Hepatocyte (in vitro differentiated cells): ENCODE results near the gene SRMS. TPM values are rescaled to one million over a fixed set of nuclear protein-coding genes. Genes with fewer than 3 reads are reported as not detected.

Experiments used
- DNase-seq: peaks from one replicate; pipeline ENCODE4 v3.0.0-alpha.2; 2016; ENCODE audit warnings: low spot score
- H2AFZ ChIP-seq: fragments of 200-600 bp; sonication (generic); 2 replicates; pipeline ENCODE4 v1.6.0; 2016; ENCODE audit warnings: antibody characterized with exemption, mild to moderate bottlenecking
- H3K27ac ChIP-seq: fragments of 200-600 bp; sonication (generic); 2 replicates; pipeline ENCODE4 v1.5.1; 2016; ENCODE audit warnings: mild to moderate bottlenecking
- H3K27me3 ChIP-seq: fragments of 200-600 bp; sonication (generic); 2 replicates; pipeline ENCODE4 v1.6.1; 2016
- H3K36me3 ChIP-seq: fragments of 200-600 bp; sonication (generic); replicated peaks from 2 replicates; pipeline ENCODE4 v1.5.1; 2016; ENCODE audit warnings: low read depth; ENCODE audit not compliant: insufficient read depth
- H3K4me1 ChIP-seq: fragments of 200-600 bp; sonication (generic); 2 replicates; pipeline ENCODE4 v1.5.1; 2016; ENCODE audit warnings: mild to moderate bottlenecking, moderate library complexity; ENCODE audit not compliant: insufficient read depth
- H3K4me2 ChIP-seq: fragments of 200-600 bp; sonication (generic); 2 replicates; pipeline ENCODE4 v1.6.0; 2016
- H3K4me3 ChIP-seq: fragments of 200-600 bp; sonication (generic); 2 replicates; pipeline ENCODE4 v1.5.1; 2016; ENCODE audit warnings: mild to moderate bottlenecking
- H3K79me2 ChIP-seq: fragments of 200-600 bp; sonication (generic); 2 replicates; pipeline ENCODE4 v1.6.0; 2017; ENCODE audit warnings: mild to moderate bottlenecking
- H3K9me2 ChIP-seq: fragments of 200-600 bp; sonication (generic); replicated peaks from 2 replicates; pipeline ENCODE4 v1.6.0; 2017; ENCODE audit warnings: mild to moderate bottlenecking; ENCODE audit not compliant: insufficient read depth
- H3K9me3 ChIP-seq: fragments of 200-600 bp; sonication (generic); 2 replicates; pipeline ENCODE4 v1.5.1; 2016; ENCODE audit warnings: low read depth, mild to moderate bottlenecking
- H4K20me1 ChIP-seq: fragments of 200-600 bp; sonication (generic); 2 replicates; pipeline ENCODE4 v1.6.0; 2016; ENCODE audit warnings: mild to moderate bottlenecking; ENCODE audit not compliant: insufficient read depth, poor library complexity, severe bottlenecking
- CTCF ChIP-seq: fragments of 200-600 bp; sonication (generic); IDR thresholded peaks from 2 replicates; pipeline ENCODE4 v1.5.1; 2016; ENCODE audit warnings: antibody characterized with exemption, mild to moderate bottlenecking; ENCODE audit not compliant: poor library complexity
- EZH2 ChIP-seq: fragments of 200-600 bp; sonication (generic); IDR thresholded peaks from 2 replicates; pipeline ENCODE4 v1.6.1; 2016; ENCODE audit warnings: antibody characterized with exemption, mild to moderate bottlenecking, borderline replicate concordance
- EZH2phosphoT487 ChIP-seq: fragments of 200-600 bp; sonication (generic); IDR thresholded peaks from one replicate; pipeline ENCODE4 v1.6.1; 2018; ENCODE audit warnings: antibody characterized with exemption, mild to moderate bottlenecking, low read depth, moderate library complexity; ENCODE audit not compliant: unreplicated experiment, severe bottlenecking
- WGBS: methylation state at CpG from one replicate; pipeline ENCODE4 v1.1.6; 2016; ENCODE audit warnings: low lambda C conversion rate; ENCODE audit errors: missing lambda C conversion rate; 5-methylcytosine and 5-hydroxymethylcytosine counted together
- polyA plus RNA-seq: library from polyadenylated mRNA; unstranded; fragments of >200 nt; fragmentation: Nextera tagmentation; extraction: Ambion mirVana; gene quantifications from 2 replicates; pipeline ENCODE4 v1.2.1, GENCODE V29; 2016
- total RNA-seq: library from RNA; depleted of rRNA; stranded (reverse); fragments of >200 nt; gene quantifications from 2 replicates; pipeline ENCODE4 v1.2.3, GENCODE V29; 2014

The SRMS gene
- total and polyA plus RNA-seq, 2 experiments from 2014 or later, result not detected

DNA sequence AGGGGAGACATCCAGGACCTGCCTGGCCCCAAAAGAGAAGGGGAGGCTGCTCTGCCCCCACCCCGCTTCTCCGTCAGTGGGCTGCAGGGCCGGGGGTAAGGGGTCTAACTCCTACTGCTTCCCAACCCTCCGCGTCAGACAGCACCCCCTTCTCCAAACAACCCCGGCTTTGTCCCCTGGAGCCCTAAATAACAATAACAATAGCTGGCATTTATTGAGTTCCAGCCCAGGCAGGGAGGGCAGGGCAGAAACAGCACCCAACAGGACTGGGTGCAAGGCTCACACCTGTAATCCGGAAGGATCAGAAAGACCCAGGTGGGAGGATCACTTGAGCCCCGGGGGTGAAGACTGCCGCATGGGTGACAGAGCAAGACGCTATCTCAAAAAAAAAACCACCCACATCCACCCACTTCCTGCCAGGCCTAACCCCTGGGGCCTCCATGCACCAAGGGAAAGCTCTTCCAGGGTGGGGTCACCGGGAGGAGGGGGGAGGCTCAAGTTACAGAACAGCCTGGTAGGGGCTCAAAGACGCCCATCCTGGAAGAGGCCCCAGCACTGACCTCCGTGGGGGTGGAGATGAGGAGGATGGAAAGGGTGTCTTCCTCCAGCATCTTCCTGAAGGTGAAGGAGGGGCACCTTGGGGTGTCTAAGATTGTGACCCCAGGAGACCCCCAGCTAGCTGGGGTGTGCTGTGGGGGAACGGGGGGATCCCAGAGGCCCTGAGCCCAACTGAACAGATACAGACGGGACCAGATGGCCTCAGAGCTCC, 5.1 kb upstream of the SRMS start:
- no peak for DNase-seq
- Histone ChIP-seq H3K79me2 (no peaks in the 10 kb centered on the region), H3K27me3 (no peaks in the 10 kb centered on the region), H3K9me3 (no peaks in the 10 kb centered on the region), H3K36me3 (no peaks in the 10 kb centered on the region), H3K9me2 (no peaks in the 10 kb centered on the region), H4K20me1 (no peaks in the 10 kb centered on the region), H3K27ac (no peak overlapping the region), H3K4me2 (no peak overlapping the region), H3K4me3 (no peak overlapping the region), H2AFZ (no peak overlapping the region), H3K4me1 (no peaks in the 10 kb centered on the region)
- TF ChIP-seq EZH2, result no peak
- 38% methylated on average over 15 of the region's 15 CpGs for WGBS

GRCh38 chr20:63551068-63551467, 3.5 kb upstream of the SRMS start:
- H3K27me3 ChIP-seq, result no peaks in the 10 kb centered on the region
- H3K9me3 ChIP-seq, result no peaks in the 10 kb centered on the region
- H3K79me2 ChIP-seq, result no peaks in the 10 kb centered on the region
- no peak overlapping the region for H3K4me3 ChIP-seq
- H3K36me3 ChIP-seq, result no peaks in the 10 kb centered on the region
- no peaks in the 10 kb centered on the region for H3K4me1 ChIP-seq
- no peak overlapping the region for H2AFZ ChIP-seq
- no peak overlapping the region for H3K27ac ChIP-seq
- H4K20me1 ChIP-seq, result no peaks in the 10 kb centered on the region
- WGBS, result 64% methylated on average over 9 of the region's 9 CpGs
- no peaks in the 10 kb centered on the region for H3K9me2 ChIP-seq
- TF ChIP-seq EZH2phosphoT487 (no peak), CTCF (no peak), EZH2 (no peak)
- DNase-seq, result no peak
- no peak overlapping the region for H3K4me2 ChIP-seq

GRCh38 chr20:63549679-63550282, 2.2 kb upstream of the SRMS start:
- H3K4me3 ChIP-seq, result no peak overlapping the region
- H3K27me3 ChIP-seq, result no peaks in the 10 kb centered on the region
- no peaks in the 10 kb centered on the region for H3K36me3 ChIP-seq

More at GRCh38 chr20:63549679-63550282, 2.2 kb upstream of the SRMS start:
- Histone ChIP-seq H3K27ac (no peak overlapping the region), H3K79me2 (no peaks in the 10 kb centered on the region), H3K9me2 (no peaks in the 10 kb centered on the region), H3K4me1 (no peaks in the 10 kb centered on the region), H3K4me2 (no peak overlapping the region), H2AFZ (no peak overlapping the region), H3K9me3 (no peaks in the 10 kb centered on the region), H4K20me1 (no peaks in the 10 kb centered on the region)
- no peak for TF ChIP-seq CTCF
- no peak for TF ChIP-seq EZH2phosphoT487
- no peak for TF ChIP-seq EZH2
- WGBS, result 81% methylated on average over 2 of the region's 18 CpGs
- DNase-seq, result no peak
